HUES64 (cell line): ENCODE results near the gene MEIS1.

ENCODE experiments used
- H3K27ac ChIP-seq: 2 replicates; pipeline ENCODE4 v1.7.0; 2013; ENCODE audit warnings: low read depth, low read length, inconsistent platforms
- H3K27me3 ChIP-seq: 2 replicates; pipeline ENCODE4 v1.6.1; 2013; ENCODE audit warnings: mild to moderate bottlenecking, low read length; ENCODE audit not compliant: insufficient read depth
- H3K36me3 ChIP-seq: 2 replicates; pipeline ENCODE4 v1.6.1; 2013; ENCODE audit warnings: mild to moderate bottlenecking, low read length; ENCODE audit not compliant: insufficient read depth
- H3K4me1 ChIP-seq: 2 replicates; pipeline ENCODE4 v1.6.1; 2013; ENCODE audit warnings: mild to moderate bottlenecking, low read length, moderate library complexity; ENCODE audit not compliant: insufficient read depth
- H3K4me3 ChIP-seq: 2 replicates; pipeline ENCODE4 v1.5.1; 2013; ENCODE audit warnings: mild to moderate bottlenecking, low read length, moderate library complexity
- H3K9ac ChIP-seq: 2 replicates; pipeline ENCODE4 v1.6.1; 2013; ENCODE audit warnings: mild to moderate bottlenecking, low read depth, low read length
- H3K9me3 ChIP-seq: 2 replicates; pipeline ENCODE4 v1.6.1; 2013; ENCODE audit warnings: low read depth, low read length; ENCODE audit not compliant: insufficient read depth
- WGBS: fragments of 150-250, 120-280 bp; methylation state at CpG from one replicate; pipeline ENCODE4 v1.1.7; 2013; ENCODE audit warnings: missing lambda C conversion rate; 5-methylcytosine and 5-hydroxymethylcytosine counted together

The MEIS1 gene

DNA sequence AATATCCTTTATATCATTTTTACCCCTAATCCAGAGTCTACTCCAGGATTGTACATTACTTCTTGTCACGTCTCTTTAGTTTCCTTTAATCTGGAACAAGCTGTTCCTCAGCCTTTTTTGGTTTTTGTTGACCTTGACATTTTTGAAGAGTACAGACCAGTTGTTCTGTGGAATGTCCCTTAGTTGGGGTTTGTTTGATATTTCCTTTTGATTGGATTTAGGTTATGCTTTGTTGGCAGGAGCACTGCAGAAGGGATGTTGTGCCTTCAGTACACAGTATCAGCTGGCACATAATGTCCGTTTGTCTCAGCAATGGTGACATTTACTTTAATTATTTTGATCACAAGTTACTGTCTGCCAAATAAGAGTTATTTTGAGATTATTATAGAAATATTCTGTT, 160.6 kb downstream of the MEIS1 start:
- no peaks in the 10 kb centered on the region for H3K27me3 ChIP-seq
- no peaks in the 10 kb centered on the region for H3K36me3 ChIP-seq
- no peak overlapping the region for H3K27ac ChIP-seq
- WGBS, result 90% methylated on average over 2 of the region's 2 CpGs
- H3K4me3 ChIP-seq, result no peak overlapping the region
- H3K9ac ChIP-seq, result no peak overlapping the region
- H3K4me1 ChIP-seq, result peaks cover 16% of the 10 kb centered on the region
- H3K9me3 ChIP-seq, result no peaks in the 10 kb centered on the region; the same call in 1 of the 2 replicates

GRCh38 chr2:66596256-66596655, 161.3 kb downstream of the MEIS1 start:
- WGBS, result 63% methylated on average over 2 of the region's 2 CpGs
- no peaks in the 10 kb centered on the region for H3K27me3 ChIP-seq
- H3K9ac ChIP-seq, result no peak overlapping the region
- H3K36me3 ChIP-seq, result no peaks in the 10 kb centered on the region
- H3K4me1 ChIP-seq, result peaks cover 16% of the 10 kb centered on the region
- no peaks in the 10 kb centered on the region; the same call in 1 of the 2 replicates for H3K9me3 ChIP-seq
- no peak overlapping the region for H3K4me3 ChIP-seq
- peak overlapping the region; percentile 51; the same call in 1 of the 2 replicates for H3K27ac ChIP-seq

DNA sequence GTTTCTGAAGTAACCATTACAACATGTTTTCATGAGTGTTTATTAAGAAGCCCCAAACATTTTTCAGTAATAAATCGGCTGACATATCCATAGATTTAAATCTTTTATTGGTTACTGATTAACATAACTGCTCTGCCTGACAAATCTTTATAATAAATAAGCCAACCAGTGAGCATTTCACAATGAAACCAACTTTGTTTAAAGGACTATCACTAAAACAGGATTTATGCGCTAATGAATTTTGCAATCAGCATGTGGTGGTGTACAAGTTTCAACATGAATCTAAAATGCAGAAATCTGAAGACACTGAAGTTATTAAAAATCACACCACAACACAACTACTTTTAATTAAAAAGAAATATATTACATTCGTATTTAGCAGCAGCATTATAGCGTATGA, 166.7 kb downstream of the MEIS1 start:
- H3K4me1 ChIP-seq, result peaks cover 3% of the 10 kb centered on the region
- no peak overlapping the region for H3K27ac ChIP-seq
- H3K9me3 ChIP-seq, result no peaks in the 10 kb centered on the region; the same call in 1 of the 2 replicates
- no peaks in the 10 kb centered on the region for H3K27me3 ChIP-seq
- no peaks in the 10 kb centered on the region for H3K36me3 ChIP-seq
- H3K9ac ChIP-seq, result no peak overlapping the region
- H3K4me3 ChIP-seq, result no peak overlapping the region
- WGBS, result 88% methylated on average over 4 of the region's 4 CpGs

DNA sequence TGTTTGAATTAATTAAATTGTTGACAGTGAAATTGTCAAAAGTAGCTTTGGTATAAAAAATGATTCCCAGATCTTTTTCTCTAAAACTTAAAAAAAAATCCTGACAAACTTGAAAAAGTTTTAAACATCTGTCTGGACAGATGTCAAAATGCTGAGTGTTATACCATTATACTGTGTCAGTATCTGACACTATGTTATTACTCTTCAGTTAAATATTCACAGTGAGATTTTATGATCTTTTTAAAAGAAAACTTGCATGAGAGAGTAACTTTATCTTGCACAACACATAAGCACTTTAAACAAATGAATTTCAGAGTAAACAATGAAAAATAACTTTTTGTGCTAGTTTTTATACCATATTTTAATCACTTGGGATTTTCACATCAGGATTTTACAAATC, 167.4 kb downstream of the MEIS1 start:
- H3K36me3 ChIP-seq, result no peaks in the 10 kb centered on the region
- no peak overlapping the region for H3K27ac ChIP-seq
- no peaks in the 10 kb centered on the region for H3K4me1 ChIP-seq
- no peak overlapping the region for H3K9ac ChIP-seq
- H3K27me3 ChIP-seq, result no peaks in the 10 kb centered on the region
- no peaks in the 10 kb centered on the region; the same call in 1 of the 2 replicates for H3K9me3 ChIP-seq
- H3K4me3 ChIP-seq, result no peak overlapping the region

GRCh38 chr2:66604326-66604725, 169.4 kb downstream of the MEIS1 start:
- Histone ChIP-seq H3K27me3 (no peaks in the 10 kb centered on the region), H3K4me3 (no peak overlapping the region), H3K9ac (no peak overlapping the region), H3K4me1 (no peaks in the 10 kb centered on the region), H3K9me3 (no peaks in the 10 kb centered on the region), H3K36me3 (no peaks in the 10 kb centered on the region), H3K27ac (no peak overlapping the region)
- WGBS, result 91% methylated on average over 2 of the region's 2 CpGs

GRCh38 chr2:66604976-66605375, 170.1 kb downstream of the MEIS1 start:
- no peak overlapping the region for H3K27ac ChIP-seq
- no peaks in the 10 kb centered on the region for H3K36me3 ChIP-seq
- no peaks in the 10 kb centered on the region for H3K9me3 ChIP-seq
- no peaks in the 10 kb centered on the region for H3K27me3 ChIP-seq
- 95% methylated on average over 7 of the region's 7 CpGs for WGBS
- no peaks in the 10 kb centered on the region for H3K4me1 ChIP-seq
- H3K9ac ChIP-seq, result no peak overlapping the region
- no peak overlapping the region for H3K4me3 ChIP-seq

- Histone ChIP-seq H3K9ac (no peak overlapping the region), H3K4me1 (no peaks in the 10 kb centered on the region), H3K27ac (no peak overlapping the region), H3K4me3 (no peak overlapping the region), H3K9me3 (no peaks in the 10 kb centered on the region), H3K36me3 (no peaks in the 10 kb centered on the region), H3K27me3 (no peaks in the 10 kb centered on the region)
- WGBS, result 94% methylated on average over 4 of the region's 4 CpGs
Measured at GRCh38 chr2:66607152-66607551, 172.2 kb downstream of the MEIS1 start.
